ENCODE measurements around the gene SIGLEC11.

The SIGLEC11 gene

DNA sequence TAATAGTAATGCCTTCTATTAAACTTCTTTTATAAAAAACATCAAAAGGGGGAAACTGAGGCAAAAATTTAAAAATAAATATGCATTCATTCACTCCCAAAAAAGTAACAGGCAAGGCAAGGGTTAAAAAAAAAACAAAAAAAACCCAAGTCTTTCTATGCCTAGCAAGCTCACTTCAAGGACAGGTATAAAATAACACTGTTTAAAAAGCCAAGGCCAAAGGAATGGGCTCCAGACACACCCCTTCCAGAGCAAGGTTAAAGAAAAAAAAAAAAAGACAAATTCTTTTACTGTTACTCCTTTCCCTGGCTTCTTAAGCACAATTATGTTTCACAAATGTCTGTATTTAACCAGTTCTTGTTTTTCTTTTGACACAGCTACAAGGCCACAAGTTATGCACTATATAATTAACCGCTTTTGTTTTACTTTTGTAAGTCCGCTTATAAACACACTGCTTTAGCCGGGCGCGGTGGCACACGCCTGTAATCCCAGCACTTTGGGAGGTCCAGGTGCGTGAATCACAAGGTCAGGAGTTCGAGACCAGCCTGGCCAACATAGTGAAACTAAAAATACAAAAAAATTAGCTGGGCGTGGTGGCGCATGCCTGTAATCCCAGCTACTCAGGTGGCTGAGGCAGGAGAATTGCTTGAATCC lies 3.6 kb downstream of the SIGLEC11 start:
- FAIRE-seq, result no peak
- no peak for DNase-seq (ENCODE audit: insufficient read length)
- TF ChIP-seq POLR2AphosphoS5 (IDR thresholded peaks at IDR 0.05; ENCODE audit: low read depth, low read length) (no peak), POLR2A (IDR thresholded peaks at IDR 0.05; ENCODE audit: low read depth, low read length) (no peak), TAF1 (IDR thresholded peaks at IDR 0.05; ENCODE audit: borderline replicate concordance, low read depth, low read length) (no peak)

DNA sequence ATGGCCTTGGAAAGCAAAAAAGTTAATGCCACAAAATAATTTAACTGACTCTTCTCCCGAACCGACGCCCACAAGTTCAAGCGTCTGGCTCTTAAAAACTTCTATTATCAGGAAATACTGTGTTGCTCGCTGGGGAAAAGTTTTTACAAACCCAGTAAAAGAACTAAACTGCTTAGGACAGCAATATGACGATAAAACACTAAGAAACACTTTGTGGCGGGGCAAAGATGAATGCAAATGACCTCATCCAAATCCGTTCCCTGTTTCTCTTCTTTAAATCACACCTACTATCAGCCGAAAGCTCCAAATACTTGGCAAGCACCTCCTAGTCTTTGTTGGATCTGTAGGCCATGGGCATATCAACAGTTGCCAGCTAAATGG lies 4.9 kb downstream of the SIGLEC11 start:
- DNase-seq (ENCODE audit: insufficient read length) (no peak), FAIRE-seq (no peak)
- TF ChIP-seq POLR2A (IDR thresholded peaks at IDR 0.05; ENCODE audit: low read depth, low read length) (no peak), TAF1 (IDR thresholded peaks at IDR 0.05; ENCODE audit: borderline replicate concordance, low read depth, low read length) (no peak), POLR2AphosphoS5 (IDR thresholded peaks at IDR 0.05; ENCODE audit: low read depth, low read length) (no peak)

DNA sequence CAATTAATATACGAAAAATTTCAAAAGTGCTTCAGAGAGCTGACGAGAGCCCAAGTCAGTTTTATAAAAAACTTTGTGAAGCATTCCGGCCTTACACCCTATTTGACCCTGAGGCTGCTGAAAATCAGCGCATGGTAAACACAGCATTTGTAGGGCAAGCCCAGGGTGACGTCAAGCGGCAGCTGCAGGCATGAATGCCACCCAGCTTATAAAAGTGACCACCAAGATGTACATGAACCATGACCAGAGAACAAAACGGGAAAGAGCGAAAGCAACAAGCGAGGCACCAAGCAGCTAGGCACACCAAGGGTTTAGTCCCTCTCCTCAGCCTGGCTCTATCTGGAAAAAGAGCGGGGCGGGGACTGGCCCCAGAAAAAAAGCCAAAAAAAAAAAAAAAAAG lies 6.0 kb downstream of the SIGLEC11 start:
- FAIRE-seq, result no peak
- no peak for TF ChIP-seq POLR2A (IDR thresholded peaks at IDR 0.05; ENCODE audit: low read depth, low read length)
- no peak for TF ChIP-seq TAF1 (IDR thresholded peaks at IDR 0.05; ENCODE audit: borderline replicate concordance, low read depth, low read length)
- TF ChIP-seq POLR2AphosphoS5 (IDR thresholded peaks at IDR 0.05; ENCODE audit: low read depth, low read length), result no peak
- DNase-seq (ENCODE audit: insufficient read length), result no peak

DNA sequence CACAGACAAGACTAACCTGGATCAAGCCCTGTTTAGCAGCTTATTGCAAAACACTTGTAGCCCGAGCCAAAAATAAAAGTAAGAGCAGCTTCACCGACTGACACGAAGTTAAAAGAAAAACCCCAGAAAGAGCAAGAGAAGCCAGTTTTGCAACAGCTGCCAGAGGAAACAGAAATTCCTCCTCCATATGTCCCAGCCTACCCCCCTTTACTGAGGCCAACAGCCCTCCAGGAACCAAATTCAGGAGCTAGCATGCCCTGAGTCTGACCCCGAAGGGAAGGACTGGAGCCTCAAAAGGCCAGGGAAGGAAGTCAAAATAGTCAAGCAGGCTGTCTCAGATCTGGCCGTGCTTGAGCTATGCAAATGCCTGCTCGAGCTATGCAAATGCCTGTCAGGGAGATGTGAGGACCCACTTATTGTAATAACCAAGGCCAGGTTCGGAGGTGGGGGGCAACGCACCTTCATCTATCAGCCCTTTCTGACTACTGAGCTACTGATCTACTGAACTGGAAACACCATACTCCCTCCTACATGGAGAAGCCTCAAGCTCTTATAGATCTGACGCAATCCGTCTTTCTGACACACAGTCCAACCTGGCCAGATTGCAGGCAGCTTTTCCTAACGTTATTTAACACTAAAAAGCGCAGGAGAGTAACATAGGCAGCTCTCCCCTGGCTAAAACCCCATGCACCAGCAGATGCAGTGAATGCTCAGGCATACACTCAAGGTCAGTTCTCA lies 6.7 kb downstream of the SIGLEC11 start:
- DNase-seq (ENCODE audit: insufficient read length) (no peak), FAIRE-seq (no peak)
- TF ChIP-seq POLR2AphosphoS5 (IDR thresholded peaks at IDR 0.05; ENCODE audit: low read depth, low read length), result no peak
- no peak for TF ChIP-seq TAF1 (IDR thresholded peaks at IDR 0.05; ENCODE audit: borderline replicate concordance, low read depth, low read length)
- TF ChIP-seq POLR2A (IDR thresholded peaks at IDR 0.05; ENCODE audit: low read depth, low read length), result no peak

DNA sequence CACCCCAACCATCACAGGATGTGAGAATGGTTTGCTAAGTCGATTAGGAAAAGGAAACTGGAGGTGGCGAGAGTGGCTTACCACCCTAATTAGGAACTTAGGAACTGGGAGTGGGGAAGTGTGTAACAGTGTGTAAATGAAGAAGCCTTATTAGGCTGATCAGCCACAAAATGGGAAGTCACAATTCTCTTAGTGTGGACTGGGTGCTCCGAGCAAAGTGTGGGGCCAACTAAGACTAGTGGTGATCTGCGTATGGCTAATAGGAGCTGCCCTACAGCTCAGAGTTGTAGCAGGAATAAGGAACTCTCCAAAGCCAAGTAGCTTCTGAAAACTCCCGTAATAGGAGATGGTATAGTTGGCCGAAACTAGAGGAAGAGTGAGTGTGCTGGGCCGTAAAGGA lies 7.6 kb downstream of the SIGLEC11 start:
- TF ChIP-seq POLR2AphosphoS5 (IDR thresholded peaks at IDR 0.05; ENCODE audit: low read depth, low read length), result no peak
- no peak for TF ChIP-seq POLR2A (IDR thresholded peaks at IDR 0.05; ENCODE audit: low read depth, low read length)
- no peak for TF ChIP-seq TAF1 (IDR thresholded peaks at IDR 0.05; ENCODE audit: borderline replicate concordance, low read depth, low read length)
- FAIRE-seq (no peak), DNase-seq (ENCODE audit: insufficient read length) (no peak)

DNA sequence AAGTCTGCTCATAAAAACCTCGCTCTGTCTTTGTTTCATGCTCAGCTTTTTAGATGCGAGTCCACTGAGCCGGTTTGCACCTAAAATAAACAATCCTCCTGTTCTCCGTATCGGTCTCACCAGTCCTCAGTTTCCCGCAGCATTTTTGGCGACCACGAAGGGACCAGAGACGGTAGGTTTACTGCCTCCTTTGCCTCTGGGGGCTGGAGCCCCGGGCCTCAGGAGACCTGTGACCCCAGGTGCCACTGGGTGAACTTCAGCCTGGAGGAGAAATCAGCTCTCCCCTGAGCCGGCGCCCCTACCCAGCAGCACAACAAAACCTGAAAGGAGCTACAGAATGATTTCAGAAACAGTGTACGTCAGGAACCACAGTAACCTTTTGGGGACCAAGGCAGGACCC lies 8.1 kb downstream of the SIGLEC11 start:
- TF ChIP-seq POLR2A (IDR thresholded peaks at IDR 0.05; ENCODE audit: low read depth, low read length) (no peak), POLR2AphosphoS5 (IDR thresholded peaks at IDR 0.05; ENCODE audit: low read depth, low read length) (no peak), TAF1 (IDR thresholded peaks at IDR 0.05; ENCODE audit: borderline replicate concordance, low read depth, low read length) (no peak)
- DNase-seq (ENCODE audit: insufficient read length) (no peak), FAIRE-seq (no peak)

DNA sequence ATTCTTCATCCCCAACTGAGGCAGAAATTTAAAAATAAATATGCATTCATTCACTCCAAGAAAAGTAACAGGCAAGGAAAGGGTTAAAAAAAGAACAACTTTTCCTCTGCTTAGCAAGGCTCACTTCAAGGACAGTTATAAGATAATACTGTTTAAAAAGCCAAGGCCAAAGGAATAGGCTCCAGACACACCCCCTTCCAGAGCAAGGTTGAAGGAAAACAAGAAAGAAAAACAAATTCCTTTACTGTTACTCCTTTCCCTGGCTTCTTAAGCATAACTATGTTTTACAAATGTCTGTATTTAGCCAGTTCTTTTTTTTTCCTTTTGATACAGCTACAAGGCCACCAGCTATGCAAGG lies 8.5 kb downstream of the SIGLEC11 start:
- DNase-seq (ENCODE audit: insufficient read length), result no peak
- TF ChIP-seq POLR2A (IDR thresholded peaks at IDR 0.05; ENCODE audit: low read depth, low read length) (no peak), TAF1 (IDR thresholded peaks at IDR 0.05; ENCODE audit: borderline replicate concordance, low read depth, low read length) (no peak), POLR2AphosphoS5 (IDR thresholded peaks at IDR 0.05; ENCODE audit: low read depth, low read length) (no peak)
- FAIRE-seq, result no peak

DNA sequence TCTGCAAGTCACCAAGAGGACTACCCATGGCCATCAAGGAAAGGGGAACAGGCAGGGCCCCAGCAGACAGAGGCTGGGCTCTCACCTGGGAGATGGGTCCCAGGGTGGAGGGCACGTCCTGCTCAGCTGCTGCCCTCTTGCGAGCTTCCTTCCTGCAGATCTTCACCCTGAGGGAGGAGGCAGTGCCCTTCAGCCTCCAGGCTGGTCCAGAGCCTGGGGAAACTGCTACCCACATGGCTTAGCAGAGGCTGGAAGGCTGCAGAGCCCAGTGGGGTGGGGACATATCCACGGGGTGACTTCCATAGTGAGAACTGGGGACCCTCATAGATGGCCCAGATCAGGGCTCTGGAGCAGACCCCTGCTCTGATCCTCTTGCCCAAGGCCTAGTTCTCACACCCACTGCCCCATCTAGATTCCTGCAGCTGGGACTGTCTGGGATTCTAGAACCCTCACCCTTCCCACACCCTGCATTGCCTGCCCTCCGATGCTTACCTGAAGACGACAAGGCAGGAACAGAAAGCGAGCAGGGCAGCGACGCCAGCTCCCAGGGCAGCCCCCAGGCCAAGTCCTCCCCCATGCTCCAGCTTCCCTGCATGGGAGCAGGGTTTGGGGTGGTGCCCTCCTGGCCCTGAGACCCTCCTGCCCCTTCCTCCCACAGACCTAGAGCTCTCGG lies 9.0 kb downstream of the SIGLEC11 start:
- FAIRE-seq (no peak), DNase-seq (ENCODE audit: insufficient read length) (no peak)
- TF ChIP-seq POLR2AphosphoS5 (IDR thresholded peaks at IDR 0.05; ENCODE audit: low read depth, low read length) (no peak), TAF1 (IDR thresholded peaks at IDR 0.05; ENCODE audit: borderline replicate concordance, low read depth, low read length) (no peak), POLR2A (IDR thresholded peaks at IDR 0.05; ENCODE audit: low read depth, low read length) (no peak)

DNA sequence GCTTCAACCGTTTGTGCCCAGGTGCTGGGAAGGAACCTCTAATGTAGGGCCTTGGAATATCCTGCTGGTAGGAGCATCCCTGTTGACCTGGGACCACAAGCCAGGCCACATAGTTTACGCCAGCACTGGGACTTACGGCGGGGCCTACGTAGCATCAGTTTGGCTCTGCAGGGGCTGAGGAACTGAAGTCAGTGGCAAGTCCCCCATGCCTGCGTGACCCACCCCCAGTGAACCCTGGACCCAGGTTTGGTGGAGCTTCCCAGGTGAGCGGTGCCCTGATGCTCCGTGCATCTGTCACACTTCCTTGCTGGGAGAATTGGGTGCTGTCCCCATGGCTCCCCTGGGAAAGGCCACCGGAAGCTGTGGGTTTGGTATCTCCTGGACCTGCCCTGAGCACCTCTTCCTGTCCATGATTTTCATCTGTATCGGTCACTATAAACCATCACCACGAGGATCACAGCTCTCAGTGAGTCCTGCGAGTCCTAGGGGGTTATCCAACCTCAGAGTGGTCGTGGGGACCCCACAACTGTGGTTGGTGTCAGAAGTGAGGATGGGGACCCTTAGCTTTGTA lies 9.9 kb downstream of the SIGLEC11 start:
- TF ChIP-seq POLR2A (IDR thresholded peaks at IDR 0.05; ENCODE audit: low read depth, low read length) (no peak), TAF1 (IDR thresholded peaks at IDR 0.05; ENCODE audit: borderline replicate concordance, low read depth, low read length) (no peak), POLR2AphosphoS5 (IDR thresholded peaks at IDR 0.05; ENCODE audit: low read depth, low read length) (no peak)
- no peak for DNase-seq (ENCODE audit: insufficient read length)
- no peak for FAIRE-seq

DNA sequence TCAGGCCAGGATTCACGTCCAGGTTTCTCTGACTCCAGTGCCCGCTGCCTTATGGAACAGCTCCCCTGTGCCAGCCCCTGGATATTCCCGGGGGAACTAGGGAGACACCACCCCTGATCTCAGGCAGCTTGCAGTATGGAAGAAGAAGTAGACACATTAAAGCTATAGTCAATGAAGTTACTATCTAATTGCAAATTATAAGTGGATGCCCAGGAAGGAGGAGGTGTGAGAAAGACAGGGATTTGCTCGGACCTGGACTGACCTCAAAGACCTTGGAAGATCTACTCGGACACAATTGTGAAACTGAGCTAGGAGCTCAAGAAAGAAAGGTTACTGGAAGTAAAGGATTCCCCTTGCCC lies 10.4 kb downstream of the SIGLEC11 start:
- DNase-seq (ENCODE audit: insufficient read length), result no peak
- no peak for FAIRE-seq
- no peak for TF ChIP-seq TAF1 (IDR thresholded peaks at IDR 0.05; ENCODE audit: borderline replicate concordance, low read depth, low read length)
- TF ChIP-seq POLR2A (IDR thresholded peaks at IDR 0.05; ENCODE audit: low read depth, low read length), result no peak
- no peak for TF ChIP-seq POLR2AphosphoS5 (IDR thresholded peaks at IDR 0.05; ENCODE audit: low read depth, low read length)

DNA sequence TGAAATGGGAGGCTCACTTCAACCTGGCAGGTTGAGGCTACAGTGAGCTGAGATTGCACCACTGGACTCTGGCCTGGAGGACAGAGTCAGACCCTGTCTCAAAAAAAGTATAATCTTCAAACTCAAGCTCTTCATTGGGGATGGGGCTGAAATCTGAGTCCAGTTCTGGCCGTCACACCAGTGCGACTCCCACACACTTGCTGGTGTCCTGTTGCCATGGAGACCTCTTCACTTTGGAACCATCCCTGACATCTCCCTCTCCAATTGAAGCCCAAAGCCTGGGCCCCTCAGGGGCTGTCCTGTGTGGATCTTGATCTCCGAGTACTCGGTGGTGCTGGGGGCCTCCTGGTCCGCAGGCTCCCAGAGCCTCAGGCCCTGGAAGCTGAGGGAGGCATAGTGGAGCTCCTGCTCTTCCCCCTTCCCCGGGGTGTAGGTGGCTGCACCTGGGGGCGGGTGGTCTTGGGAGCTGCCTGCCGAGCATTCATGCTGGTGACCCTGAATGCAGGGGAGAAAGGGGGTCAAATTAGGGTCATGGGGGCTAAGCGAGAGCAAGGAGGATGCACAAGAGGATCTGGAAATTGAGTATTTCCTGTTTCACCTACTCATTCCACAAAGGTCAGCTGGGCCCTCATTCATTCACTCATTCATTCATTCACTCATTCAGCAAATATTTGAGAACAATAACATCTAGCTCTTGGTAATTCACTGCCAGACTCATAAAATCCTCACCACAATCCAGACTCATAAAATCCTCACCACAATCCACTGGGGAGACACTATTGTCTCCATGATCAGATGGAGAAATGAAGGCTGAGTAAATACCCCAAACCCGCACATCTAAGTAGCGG lies 11.0 kb downstream of the SIGLEC11 start:
- FAIRE-seq (no peak), DNase-seq (ENCODE audit: insufficient read length) (no peak)
- TF ChIP-seq POLR2A (IDR thresholded peaks at IDR 0.05; ENCODE audit: low read depth, low read length), result no peak
- TF ChIP-seq POLR2AphosphoS5 (IDR thresholded peaks at IDR 0.05; ENCODE audit: low read depth, low read length), result no peak
- TF ChIP-seq TAF1 (IDR thresholded peaks at IDR 0.05; ENCODE audit: borderline replicate concordance, low read depth, low read length), result no peak

All from GM12892 (cell line).